GM15510 (cell line): ENCODE measurements around the gene GPR78.

Experiments used
- POLR2A ChIP-seq: IDR thresholded peaks from 3 replicates; pipeline ENCODE4 v1.6.1; 2011; ENCODE audit warnings: borderline replicate concordance; ENCODE audit not compliant: insufficient read length; ENCODE audit errors: extremely low read depth

Gene GPR78

DNA sequence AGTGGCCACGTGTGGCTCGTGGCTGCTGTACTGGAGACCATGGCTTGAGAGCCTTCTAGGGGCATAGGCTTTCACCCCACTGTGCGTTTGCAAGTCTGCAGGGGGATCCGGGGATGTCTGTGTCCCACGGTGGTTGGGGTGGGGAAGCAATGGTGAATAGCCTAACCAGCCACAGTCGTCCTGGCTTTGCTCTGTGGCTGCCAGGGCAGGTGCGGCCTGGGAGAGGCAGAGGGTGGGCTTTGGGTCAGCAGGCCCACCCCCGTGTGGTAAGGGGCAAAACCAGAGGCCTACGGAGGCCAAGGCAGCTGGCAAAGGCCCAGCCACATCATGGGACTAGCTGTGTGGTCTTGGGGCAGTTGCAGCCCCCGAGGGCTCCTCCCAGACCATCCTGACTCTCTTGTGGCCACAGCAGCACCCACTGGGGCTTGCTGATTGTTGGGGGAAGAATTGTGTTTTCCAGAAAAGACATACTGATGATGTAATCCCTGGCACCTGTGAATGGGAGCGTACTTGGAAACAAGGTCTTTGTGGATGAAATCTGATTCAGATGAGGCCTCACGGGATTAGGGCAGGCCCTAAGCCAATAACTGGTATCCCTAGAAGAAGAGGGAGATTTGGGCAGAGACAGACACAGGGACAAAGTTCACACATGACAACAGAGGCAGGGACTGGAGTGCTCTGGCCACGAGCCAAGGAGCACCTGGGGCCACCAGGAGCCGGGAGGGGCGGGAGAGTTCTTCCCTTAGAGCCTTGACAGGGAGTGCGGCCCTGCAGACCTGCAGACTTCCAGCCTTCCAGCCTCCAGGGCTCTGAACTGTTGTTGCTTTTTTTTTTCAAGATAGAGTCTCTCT, 15.3 kb downstream of the GPR78 start:
- no peak for TF ChIP-seq POLR2A

DNA sequence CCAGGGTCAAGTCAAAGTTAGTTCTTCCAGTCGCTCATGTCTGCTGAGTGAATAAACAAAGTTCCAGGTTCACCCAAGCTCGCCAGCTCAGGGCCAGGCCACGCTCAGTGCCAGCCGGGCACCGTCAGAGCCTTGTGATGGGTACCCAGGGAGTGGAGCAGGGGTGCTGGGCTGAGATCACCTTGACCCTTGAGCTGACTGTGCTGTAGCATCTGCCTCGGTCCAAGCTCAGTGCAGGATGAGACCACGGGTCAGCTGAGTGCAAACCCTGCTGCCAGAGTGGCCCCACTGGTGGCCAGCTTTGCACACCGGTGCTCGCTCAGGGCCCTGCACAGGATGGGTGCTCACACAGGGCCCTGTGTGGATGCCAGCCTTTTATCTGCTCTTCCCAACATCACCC, 16.7 kb downstream of the GPR78 start:
- TF ChIP-seq POLR2A = no peak

DNA sequence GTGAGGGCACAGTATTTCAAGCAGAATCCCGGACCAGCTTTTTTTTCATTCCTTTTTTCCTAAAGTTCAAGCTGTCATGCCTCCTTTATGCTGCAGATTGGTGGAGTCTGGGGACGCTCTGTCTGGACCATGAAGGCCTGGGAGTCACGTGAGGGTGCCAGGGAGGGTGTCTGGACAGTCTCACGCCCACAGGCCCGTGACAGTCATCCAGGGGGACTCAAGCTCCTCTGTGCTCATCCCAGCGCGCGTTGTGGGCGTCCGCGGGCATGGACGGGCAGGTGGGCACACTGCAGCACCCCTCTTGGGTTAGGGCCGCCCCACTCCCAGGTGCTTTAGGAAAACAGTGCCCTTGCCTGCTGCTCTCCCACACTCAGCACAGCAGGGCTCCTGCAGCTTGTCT, 17.1 kb downstream of the GPR78 start:
- no peak for TF ChIP-seq POLR2A

DNA sequence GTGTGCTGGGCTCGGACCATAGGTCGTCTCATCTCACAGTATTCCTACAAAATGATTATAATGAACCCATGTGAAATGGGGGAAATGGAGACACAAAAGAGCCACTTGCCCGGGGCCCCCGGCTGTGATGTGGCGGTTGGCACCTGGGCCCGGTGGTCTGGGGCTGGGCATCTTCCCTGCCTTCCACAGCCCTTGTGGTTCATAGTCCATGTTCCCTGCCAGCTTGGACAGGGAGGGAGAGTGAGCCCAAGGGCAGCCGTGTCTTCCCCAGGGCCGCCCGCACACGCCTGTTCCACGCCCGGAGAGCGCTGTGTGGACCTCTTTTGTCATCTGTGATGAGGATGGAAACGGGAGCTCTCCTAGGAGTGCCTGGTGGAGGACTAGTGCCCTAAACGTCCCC, 17.6 kb downstream of the GPR78 start:
- no peak for TF ChIP-seq POLR2A

DNA sequence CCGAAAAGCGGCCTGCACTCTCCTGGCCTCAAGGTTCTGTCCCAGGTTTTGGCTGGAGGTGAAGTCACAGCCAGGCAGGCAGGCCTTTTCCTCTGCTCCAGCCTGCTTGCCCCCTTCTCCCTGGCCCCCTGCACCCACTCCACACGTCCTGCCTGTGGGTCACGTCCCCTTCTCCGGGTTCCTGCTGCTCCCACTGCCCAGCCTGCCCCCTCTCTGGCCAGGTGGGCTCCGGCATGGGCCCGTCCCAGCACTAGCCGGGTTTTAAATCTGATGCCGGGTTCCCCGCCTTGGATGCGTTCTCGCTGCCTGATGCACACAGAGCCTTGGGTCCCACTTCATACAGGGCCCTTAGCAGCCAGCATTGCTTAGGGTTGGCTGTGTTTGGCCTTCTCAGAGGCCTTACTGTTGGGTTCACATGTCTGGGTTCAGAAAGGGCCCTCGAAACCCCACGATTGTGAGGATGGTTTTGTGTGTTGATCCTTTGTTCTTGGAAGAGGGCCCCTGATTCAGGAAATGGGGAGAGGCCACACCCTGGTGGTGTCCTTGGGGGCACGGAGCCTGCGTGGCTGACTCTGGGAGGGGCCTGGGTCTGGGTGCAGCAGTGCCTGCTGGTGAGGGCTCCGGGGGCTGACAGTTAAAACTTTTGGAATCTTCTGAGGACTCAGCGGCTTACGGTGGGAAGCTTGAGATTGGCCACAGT, 18.3 kb downstream of the GPR78 start:
- no peak for TF ChIP-seq POLR2A

GRCh38 chr4:8599091-8599460, 18.9 kb downstream of the GPR78 start:
- no peak for TF ChIP-seq POLR2A

DNA sequence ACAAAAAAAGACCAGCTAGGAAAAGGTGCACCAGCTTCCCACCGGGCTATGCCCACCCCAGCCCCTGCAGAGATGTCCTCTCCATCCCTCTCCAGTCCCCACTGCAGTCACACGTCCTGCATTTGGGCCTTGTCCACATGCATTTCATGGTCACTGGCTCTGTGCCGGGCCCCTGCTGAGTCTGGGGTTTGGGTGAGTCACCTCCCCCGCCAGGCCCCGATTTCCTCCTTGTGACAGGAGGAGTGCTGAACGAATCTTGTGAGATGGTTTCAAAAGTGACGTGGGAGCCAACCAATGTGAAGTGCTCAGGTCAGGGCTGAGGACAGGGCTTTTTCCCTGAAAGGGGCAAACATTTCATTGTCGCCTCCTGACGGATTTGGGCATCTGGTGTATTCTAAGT, 19.5 kb downstream of the GPR78 start:
- no peak for TF ChIP-seq POLR2A

DNA sequence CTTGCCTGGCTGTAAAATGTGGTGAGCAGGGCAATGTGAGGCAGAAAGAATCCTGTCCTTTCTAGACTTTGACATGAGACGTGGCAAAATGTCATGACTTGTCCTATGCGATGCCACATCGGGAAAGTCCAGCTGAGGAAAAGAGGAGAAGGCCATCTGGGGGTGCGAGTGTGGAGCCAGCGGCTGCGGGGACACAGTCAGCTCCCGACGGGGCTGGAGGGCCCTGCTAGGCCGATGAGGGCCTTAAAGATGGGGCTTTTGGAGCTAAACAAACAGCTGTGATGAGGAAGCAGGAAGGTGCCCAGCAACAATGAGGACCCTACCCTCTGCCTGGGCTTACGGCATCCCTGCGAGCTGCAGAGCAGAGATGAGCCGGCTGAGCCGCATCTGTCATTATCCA, 20.1 kb downstream of the GPR78 start:
- TF ChIP-seq POLR2A = no peak

DNA sequence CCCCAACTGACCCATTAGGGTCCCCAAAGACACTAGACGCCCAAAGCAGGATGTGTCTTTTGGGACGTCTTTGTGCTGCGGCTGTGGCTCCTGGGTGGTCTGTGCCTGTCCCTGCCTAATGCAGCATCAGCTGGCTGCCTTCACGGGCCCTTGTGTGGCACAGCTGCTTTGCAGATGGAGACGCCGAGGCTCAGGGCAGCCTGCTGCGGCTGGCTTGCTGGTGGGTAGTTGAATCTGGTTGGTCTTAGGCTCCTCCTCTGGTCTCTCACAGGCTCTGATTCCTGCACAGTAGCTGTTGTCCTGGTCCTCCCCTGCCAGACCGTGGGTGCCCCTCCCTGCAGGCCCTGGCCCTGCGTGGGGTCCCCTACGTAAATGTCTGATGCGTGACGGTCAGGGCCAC, 20.5 kb downstream of the GPR78 start:
- TF ChIP-seq POLR2A = no peak

- TF ChIP-seq POLR2A = no peak
Measured at GRCh38 chr4:8601086-8601485, 20.9 kb downstream of the GPR78 start.

GRCh38 chr4:8601556-8601955, 21.4 kb downstream of the GPR78 start:
- no peak for TF ChIP-seq POLR2A

DNA sequence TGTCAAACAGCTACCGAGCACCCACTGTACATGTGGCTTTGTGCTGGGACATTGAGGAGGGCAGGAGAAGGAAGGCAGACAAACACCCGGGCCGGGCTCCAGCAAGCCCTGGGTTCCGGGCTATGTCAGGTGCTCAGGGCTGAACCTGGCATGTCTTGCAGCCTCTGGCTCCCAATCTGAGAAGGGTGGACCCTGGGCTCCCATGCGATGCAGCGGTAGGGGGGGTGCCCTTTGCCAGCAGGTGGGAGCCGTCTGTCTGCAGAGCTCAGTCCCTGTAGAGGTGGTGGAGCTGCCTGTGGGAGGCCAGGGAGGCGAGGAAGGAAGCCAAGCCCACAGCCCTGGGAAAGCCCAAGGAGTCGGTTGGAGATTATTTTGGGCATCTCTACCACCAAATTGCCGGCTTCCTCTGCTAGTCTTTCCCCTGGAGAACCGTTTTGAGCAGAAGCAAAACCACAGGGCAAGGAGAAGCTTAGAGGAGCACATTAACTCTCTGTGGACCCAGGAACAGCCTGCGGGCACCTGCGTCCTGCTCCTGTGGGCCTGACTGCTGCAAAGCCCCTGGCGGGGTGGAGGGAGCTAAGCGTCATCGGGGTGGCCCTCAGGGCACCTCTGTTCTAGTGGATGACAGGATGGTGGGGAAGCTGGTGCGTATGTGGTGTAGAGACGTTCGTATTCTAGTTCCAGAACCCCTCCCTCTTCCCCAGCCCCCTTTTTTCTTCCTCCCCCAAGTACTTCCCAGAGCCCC, 22.7 kb downstream of the GPR78 start:
- TF ChIP-seq POLR2A = no peak

- no peak for TF ChIP-seq POLR2A
Measured at GRCh38 chr4:8603931-8604330, 23.7 kb downstream of the GPR78 start.

DNA sequence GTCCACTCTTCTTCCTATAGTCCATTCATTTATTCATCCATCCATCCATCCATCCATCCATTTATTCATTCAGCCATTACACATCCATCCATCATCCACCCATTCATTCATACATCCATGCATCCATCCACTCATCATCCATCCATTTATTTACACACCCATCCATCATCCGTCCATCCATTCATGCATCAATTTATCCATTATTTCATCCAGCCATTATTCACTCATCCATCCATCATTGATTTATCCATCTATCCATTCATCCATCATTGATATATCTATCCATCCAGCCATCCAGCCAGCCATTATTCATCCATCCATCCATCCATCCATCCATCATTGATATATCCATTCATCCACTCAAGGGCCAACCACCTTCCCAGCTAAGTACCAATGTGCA, 25.1 kb downstream of the GPR78 start:
- no peak for TF ChIP-seq POLR2A

- TF ChIP-seq POLR2A = no peak
Measured at GRCh38 chr4:8606476-8606875, 26.3 kb downstream of the GPR78 start.
